ENCODE data around the gene FTO.

DNA sequence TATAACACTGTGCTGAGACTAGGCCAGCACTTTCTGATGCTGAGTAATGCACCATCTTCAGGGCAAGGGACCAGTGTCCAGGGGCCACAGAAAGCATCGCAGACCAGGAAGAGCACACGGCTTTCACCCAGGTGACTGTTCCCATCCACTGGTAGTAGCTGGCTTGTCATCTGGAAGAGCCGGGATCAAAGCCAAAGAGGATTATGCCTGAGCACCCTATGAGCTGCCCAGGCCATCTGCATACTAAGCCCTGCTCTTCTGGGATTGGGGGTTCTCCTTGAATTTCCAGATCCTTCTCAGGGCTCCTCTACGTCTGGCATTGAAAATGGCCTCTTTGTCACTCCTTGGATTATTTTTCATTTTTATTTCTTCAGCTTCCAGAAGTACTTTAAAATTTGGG, 441.9 kb downstream of the FTO start:
- TF ChIP-seq HOXA7 (CRISPR knock-in tag; IDR thresholded peaks at IDR 0.05) (no peak), ZC3H11A (IDR thresholded peaks at IDR 0.05) (no peak), JUN (IDR thresholded peaks at IDR 0.05) (no peak)
- TF ChIP-seq, protein P1, sequence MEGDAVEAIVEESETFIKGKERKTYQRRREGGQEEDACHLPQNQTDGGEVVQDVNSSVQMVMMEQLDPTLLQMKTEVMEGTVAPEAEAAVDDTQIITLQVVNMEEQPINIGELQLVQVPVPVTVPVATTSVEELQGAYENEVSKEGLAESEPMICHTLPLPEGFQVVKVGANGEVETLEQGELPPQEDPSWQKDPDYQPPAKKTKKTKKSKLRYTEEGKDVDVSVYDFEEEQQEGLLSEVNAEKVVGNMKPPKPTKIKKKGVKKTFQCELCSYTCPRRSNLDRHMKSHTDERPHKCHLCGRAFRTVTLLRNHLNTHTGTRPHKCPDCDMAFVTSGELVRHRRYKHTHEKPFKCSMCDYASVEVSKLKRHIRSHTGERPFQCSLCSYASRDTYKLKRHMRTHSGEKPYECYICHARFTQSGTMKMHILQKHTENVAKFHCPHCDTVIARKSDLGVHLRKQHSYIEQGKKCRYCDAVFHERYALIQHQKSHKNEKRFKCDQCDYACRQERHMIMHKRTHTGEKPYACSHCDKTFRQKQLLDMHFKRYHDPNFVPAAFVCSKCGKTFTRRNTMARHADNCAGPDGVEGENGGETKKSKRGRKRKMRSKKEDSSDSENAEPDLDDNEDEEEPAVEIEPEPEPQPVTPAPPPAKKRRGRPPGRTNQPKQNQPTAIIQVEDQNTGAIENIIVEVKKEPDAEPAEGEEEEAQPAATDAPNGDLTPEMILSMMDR (IDR thresholded peaks at IDR 0.05): no peak
- TF ChIP-seq, protein P2, sequence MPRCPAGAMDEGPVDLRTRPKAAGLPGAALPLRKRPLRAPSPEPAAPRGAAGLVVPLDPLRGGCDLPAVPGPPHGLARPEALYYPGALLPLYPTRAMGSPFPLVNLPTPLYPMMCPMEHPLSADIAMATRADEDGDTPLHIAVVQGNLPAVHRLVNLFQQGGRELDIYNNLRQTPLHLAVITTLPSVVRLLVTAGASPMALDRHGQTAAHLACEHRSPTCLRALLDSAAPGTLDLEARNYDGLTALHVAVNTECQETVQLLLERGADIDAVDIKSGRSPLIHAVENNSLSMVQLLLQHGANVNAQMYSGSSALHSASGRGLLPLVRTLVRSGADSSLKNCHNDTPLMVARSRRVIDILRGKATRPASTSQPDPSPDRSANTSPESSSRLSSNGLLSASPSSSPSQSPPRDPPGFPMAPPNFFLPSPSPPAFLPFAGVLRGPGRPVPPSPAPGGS (IDR thresholded peaks at IDR 0.05): no peak

All from A549 (cell line).